Mammary epithelial cell (primary cell): ENCODE results near the gene SARDH.

Experiments
- CTCF ChIP-seq, 2 donors: IDR thresholded peaks in 1 of 2; conservative IDR thresholded peaks in 1 of 2; 2 replicates each; pipeline ENCODE4 v1.5.1; 2011 to 2012; ENCODE audit warnings: inconsistent platforms in 2 of 2, low read length in 2 of 2, mild to moderate bottlenecking in 2 of 2, control low read depth in 1 of 2, low read depth in 1 of 2; ENCODE audit not compliant: insufficient read depth in 1 of 2; ENCODE audit errors: extremely low read depth in 1 of 2
- EZH2 ChIP-seq: IDR thresholded peaks from 2 replicates; pipeline ENCODE4 v1.6.1; 2012; ENCODE audit warnings: low read length, inconsistent platforms, borderline replicate concordance

GRCh38 chr9:133650026-133650425 is 88.1 kb downstream of the SARDH start:
- TF ChIP-seq EZH2 (no peak), CTCF (conservative IDR thresholded peaks at IDR 0.05 in 1 of 2, IDR thresholded peaks at IDR 0.05 in 1 of 2; ENCODE audit: extremely low read depth in 1 of 2, insufficient read depth in 1 of 2, low read depth in 1 of 2, low read length in 2 of 2) (no peak)
